Upper lobe of left lung (tissue), 6 donors: Measurements from ENCODE around the gene GSG1L. TPM values are rescaled to one million over a fixed set of nuclear protein-coding genes. Genes with fewer than 3 reads are reported as not detected.

Experiments
- ATAC-seq, 2 donors: fragments of 200-7000 bp; cut with Tn5 transposase; one replicate each; pipeline ENCODE4 v1.9.1; 2022; ENCODE audit warnings: mild to moderate bottlenecking in 2 of 2, moderate library complexity in 2 of 2; ENCODE audit not compliant: low FRiP score in 2 of 2
- DNase-seq, 2 donors: peaks; one replicate each; pipeline ENCODE4 v3.0.0-alpha.2; 2019 to 2020
- H3K27ac ChIP-seq, 4 donors: fragments of 200-600 bp; sonication (generic); one replicate each; pipeline ENCODE4 v1.5.1; 2016 to 2019
- H3K27me3 ChIP-seq, 4 donors: fragments of 200-600 bp; sonication (generic); one replicate each; pipeline ENCODE4 v1.5.1; 2017 to 2019
- H3K36me3 ChIP-seq, 4 donors: fragments of 200-600 bp; sonication (generic); one replicate each; pipeline ENCODE4 v1.5.1; 2016 to 2019
- H3K4me1 ChIP-seq, 4 donors: fragments of 200-600 bp; sonication (generic); one replicate each; pipeline ENCODE4 v1.5.1; 2018 to 2019
- H3K4me3 ChIP-seq, 4 donors: fragments of 200-600 bp; sonication (generic); one replicate each; pipeline ENCODE4 v1.5.1; 2017 to 2019; ENCODE audit warnings: mild to moderate bottlenecking in 2 of 4, moderate library complexity in 1 of 4
- H3K9me3 ChIP-seq, 4 donors: fragments of 200-600 bp; sonication (generic); one replicate each; pipeline ENCODE4 v1.5.1; 2018 to 2019
- EP300 ChIP-seq, 4 donors: sonication (generic); formaldehyde crosslinking; IDR thresholded peaks; one replicate each; pipeline ENCODE4 v1.5.1; 2017; ENCODE audit warnings: antibody characterized with exemption in 4 of 4, control low read depth in 2 of 4
- POLR2A ChIP-seq, 4 donors: fragments of 450-650 bp; IDR thresholded peaks; one replicate each; pipeline ENCODE4 v1.5.1; 2016 to 2017; ENCODE audit warnings: antibody characterized with exemption in 4 of 4, mild to moderate bottlenecking in 2 of 4
- POLR2AphosphoS5 ChIP-seq, 2 donors: sonication (generic); formaldehyde crosslinking; IDR thresholded peaks; one replicate each; pipeline ENCODE4 v1.5.1; 2017; ENCODE audit warnings: antibody characterized with exemption in 2 of 2
- WGBS, 2 donors: methylation state at CpG; one replicate each; pipeline ENCODE4 v1.1.5; 2017 to 2018; 5-methylcytosine and 5-hydroxymethylcytosine counted together
- total RNA-seq, 6 donors: library from RNA; depleted of rRNA in 4 of 6; stranded (reverse); fragments of >200 nt in 4 of 6; gene quantifications; one replicate each; pipeline versions ENCODE4 v1.1.0 to v1.2.1, GENCODE V29; 2016 to 2021
- TF ChIP-seq, protein P1 (sequence below), 6 experiments: fragments of 450-650 bp in 4 of 6; fragments of 200-600 bp in 2 of 6; sonication (generic) in 2 of 6; IDR thresholded peaks; one replicate each; pipeline ENCODE4 v1.5.1; 2016 to 2019; ENCODE audit warnings: antibody characterized with exemption in 6 of 6
- donor health status: DM: no; HTN: no; CAD: no; lungs with moderate emphysema.
- donor health status: DM: no; HTN: yes; CAD: no; lungs with severe emphysema.

Gene GSG1L
- total RNA-seq, 6 donors from 2014 or later, result 2.2 TPM; not detected in 5

DNA sequence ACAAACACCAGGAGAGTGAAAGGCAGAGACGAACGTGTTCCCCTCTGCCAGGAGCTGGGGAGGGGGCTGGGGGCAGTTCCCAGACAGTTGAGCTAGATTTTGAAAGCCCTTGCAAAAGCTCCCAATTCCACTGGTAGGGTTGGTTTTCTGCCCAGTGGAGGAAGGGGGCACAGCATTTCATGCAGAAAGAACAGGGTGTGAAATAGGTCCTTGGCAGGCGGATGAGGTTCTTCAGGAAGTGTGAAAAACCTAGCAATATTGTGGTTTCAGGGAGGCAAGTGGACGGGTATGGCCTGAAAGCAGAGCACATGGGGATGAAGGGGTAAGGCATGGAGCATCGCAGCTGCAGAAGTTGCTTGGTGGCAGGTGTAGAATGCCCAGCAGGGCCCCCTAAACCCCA is 265.3 kb downstream of the GSG1L start:
- Histone ChIP-seq H3K36me3 (no peaks in the 10 kb centered on the region), H3K27me3 (no peaks in the 10 kb centered on the region), H3K4me3 (no peak overlapping the region), H3K9me3 (no peaks in the 10 kb centered on the region), H3K4me1 (no peaks in the 10 kb centered on the region), H3K27ac (no peak overlapping the region)
- DNase-seq (no peak), ATAC-seq (no peak)
- 49 to 53% methylated on average over 5 of the region's 5 CpGs for WGBS, 2 donors
- TF ChIP-seq POLR2AphosphoS5 (IDR thresholded peaks at IDR 0.05), result no peak
- TF ChIP-seq, protein P1, sequence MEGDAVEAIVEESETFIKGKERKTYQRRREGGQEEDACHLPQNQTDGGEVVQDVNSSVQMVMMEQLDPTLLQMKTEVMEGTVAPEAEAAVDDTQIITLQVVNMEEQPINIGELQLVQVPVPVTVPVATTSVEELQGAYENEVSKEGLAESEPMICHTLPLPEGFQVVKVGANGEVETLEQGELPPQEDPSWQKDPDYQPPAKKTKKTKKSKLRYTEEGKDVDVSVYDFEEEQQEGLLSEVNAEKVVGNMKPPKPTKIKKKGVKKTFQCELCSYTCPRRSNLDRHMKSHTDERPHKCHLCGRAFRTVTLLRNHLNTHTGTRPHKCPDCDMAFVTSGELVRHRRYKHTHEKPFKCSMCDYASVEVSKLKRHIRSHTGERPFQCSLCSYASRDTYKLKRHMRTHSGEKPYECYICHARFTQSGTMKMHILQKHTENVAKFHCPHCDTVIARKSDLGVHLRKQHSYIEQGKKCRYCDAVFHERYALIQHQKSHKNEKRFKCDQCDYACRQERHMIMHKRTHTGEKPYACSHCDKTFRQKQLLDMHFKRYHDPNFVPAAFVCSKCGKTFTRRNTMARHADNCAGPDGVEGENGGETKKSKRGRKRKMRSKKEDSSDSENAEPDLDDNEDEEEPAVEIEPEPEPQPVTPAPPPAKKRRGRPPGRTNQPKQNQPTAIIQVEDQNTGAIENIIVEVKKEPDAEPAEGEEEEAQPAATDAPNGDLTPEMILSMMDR (IDR thresholded peaks at IDR 0.05), result no peak
- no peak for TF ChIP-seq EP300 (IDR thresholded peaks at IDR 0.05)
- no peak for TF ChIP-seq POLR2A (IDR thresholded peaks at IDR 0.05)

DNA sequence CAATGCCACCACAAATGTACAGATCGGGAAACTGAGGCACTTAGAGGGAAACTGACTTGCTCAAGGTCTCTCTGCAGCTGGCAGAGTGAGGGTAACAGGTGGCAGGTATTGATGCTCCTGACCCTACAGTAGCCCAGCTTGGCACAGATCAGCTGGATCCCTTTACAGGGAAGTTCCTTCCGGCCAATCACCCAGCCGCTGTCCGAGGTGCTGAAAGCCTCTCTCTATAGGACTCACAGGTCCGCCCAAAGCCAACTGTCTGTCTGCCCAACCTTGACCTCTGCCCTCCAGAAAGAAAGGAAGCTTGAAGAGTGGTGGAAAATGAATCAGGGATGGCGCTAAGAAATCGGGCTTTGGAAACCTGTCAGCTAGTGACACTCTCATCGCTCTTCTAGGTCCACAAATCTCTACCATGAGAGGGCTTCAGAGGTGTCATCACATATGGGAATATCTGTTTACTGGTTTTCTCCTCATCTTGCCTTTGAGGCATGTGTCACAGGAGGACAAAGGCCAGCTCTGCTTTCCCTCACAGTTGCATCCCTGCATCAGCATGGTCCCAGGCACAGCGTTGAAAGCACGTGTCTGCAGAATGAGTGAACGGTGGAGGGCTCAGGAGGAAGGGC is 267.4 kb downstream of the GSG1L start:
- Histone ChIP-seq H3K4me3 (no peak overlapping the region), H3K27ac (no peak overlapping the region), H3K9me3 (no peaks in the 10 kb centered on the region), H3K4me1 (no peaks in the 10 kb centered on the region), H3K27me3 (no peaks in the 10 kb centered on the region), H3K36me3 (no peaks in the 10 kb centered on the region)
- TF ChIP-seq POLR2AphosphoS5 (IDR thresholded peaks at IDR 0.05) (no peak), POLR2A (IDR thresholded peaks at IDR 0.05) (no peak), EP300 (IDR thresholded peaks at IDR 0.05) (no peak)
- ATAC-seq, result no peak
- WGBS, 2 donors, result 60 to 61% methylated on average over 10 to 11 of the region's 11 CpGs
- no peak for DNase-seq

- H3K9me3 ChIP-seq, result no peaks in the 10 kb centered on the region
- no peak for TF ChIP-seq EP300 (IDR thresholded peaks at IDR 0.05)
- TF ChIP-seq, protein P1 (IDR thresholded peaks at IDR 0.05), result no peak
- DNase-seq (no peak), ATAC-seq (no peak)
- H3K27me3 ChIP-seq, result no peaks in the 10 kb centered on the region
- H3K4me3 ChIP-seq, result no peak overlapping the region
- H3K36me3 ChIP-seq, result no peaks in the 10 kb centered on the region
- H3K4me1 ChIP-seq, result no peaks in the 10 kb centered on the region
- H3K27ac ChIP-seq, result no peak overlapping the region
Observed at GRCh38 chr16:27793249-27793622, 270.3 kb downstream of the GSG1L start.

DNA sequence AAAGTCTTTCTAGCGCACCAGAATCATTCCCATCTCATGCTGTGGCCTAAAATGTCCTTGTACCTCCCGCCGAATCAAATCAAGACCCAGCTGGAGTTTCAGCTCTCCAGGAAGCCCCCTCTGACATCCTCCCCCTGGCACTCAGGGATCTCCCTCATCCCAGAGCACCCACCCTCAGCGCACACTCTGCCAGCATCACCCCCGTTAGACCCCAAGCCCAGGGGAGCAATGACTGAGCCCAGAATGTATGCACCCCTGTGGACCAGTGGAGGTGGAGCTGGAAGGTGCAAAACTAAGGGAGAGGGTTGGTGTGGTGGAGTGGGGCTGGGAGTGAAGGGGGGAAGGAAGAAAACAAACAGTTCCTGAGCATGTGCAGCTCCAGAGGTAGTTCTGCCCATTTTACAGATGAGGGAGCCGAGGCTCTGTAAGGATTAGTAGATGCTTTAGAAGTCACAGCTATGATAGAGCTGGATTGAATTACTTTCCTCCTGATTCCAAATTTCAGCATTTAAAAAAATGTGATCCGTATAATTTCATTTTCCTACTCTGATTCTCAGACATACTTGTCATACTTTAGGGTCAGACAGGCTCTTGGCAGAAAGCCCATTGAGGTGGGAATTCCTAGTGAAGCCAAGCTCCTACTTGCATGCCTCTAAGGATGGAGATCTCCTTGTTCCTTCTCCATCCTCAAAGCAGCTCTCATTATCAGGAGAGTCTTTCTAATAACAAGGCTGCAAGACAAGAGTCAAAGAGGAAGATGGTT is 270.8 kb downstream of the GSG1L start:
- Histone ChIP-seq H3K9me3 (no peaks in the 10 kb centered on the region), H3K4me1 (no peaks in the 10 kb centered on the region), H3K27me3 (no peaks in the 10 kb centered on the region), H3K4me3 (no peak overlapping the region), H3K27ac (no peak overlapping the region), H3K36me3 (no peaks in the 10 kb centered on the region)
- whole genome bisulfite sequencing, 2 donors, result 74 to 85% methylated on average over 6 to 7 of the region's 7 CpGs
- ATAC-seq, result no peak
- TF ChIP-seq, protein P1 (IDR thresholded peaks at IDR 0.05), result no peak
- TF ChIP-seq POLR2AphosphoS5 (IDR thresholded peaks at IDR 0.05), result no peak
- no peak for TF ChIP-seq POLR2A (IDR thresholded peaks at IDR 0.05)
- no peak for TF ChIP-seq EP300 (IDR thresholded peaks at IDR 0.05)
- no peak for DNase-seq

DNA sequence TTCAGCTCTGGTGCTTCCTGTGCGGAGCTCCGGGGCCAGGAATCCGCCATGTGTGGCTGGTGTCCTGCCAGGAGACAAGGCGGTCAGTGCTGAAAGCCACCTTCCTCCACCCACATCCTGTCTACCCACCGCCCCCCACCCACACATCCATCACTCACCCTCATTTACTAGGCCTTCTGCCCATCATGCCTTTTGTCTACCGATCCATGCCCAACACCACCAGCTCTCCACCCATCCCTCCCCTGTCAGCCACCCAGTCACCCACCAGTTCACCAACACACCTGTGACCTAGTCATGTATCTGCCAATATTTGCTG is 272.2 kb downstream of the GSG1L start:
- Histone ChIP-seq H3K4me3 (no peak overlapping the region), H3K36me3 (no peaks in the 10 kb centered on the region), H3K27ac (no peak overlapping the region), H3K9me3 (no peaks in the 10 kb centered on the region), H3K27me3 (no peaks in the 10 kb centered on the region), H3K4me1 (no peaks in the 10 kb centered on the region)
- TF ChIP-seq, protein P1 (IDR thresholded peaks at IDR 0.05), result no peak
- no peak for TF ChIP-seq POLR2A (IDR thresholded peaks at IDR 0.05)
- TF ChIP-seq EP300 (IDR thresholded peaks at IDR 0.05), result no peak
- TF ChIP-seq POLR2AphosphoS5 (IDR thresholded peaks at IDR 0.05), result no peak
- DNase-seq, result no peak
- 79 to 88% methylated on average over 3 to 6 of the region's 6 CpGs for WGBS, 2 donors
- ATAC-seq, result no peak
